Measurements from ENCODE around the gene BAG5.

Gene BAG5

DNA sequence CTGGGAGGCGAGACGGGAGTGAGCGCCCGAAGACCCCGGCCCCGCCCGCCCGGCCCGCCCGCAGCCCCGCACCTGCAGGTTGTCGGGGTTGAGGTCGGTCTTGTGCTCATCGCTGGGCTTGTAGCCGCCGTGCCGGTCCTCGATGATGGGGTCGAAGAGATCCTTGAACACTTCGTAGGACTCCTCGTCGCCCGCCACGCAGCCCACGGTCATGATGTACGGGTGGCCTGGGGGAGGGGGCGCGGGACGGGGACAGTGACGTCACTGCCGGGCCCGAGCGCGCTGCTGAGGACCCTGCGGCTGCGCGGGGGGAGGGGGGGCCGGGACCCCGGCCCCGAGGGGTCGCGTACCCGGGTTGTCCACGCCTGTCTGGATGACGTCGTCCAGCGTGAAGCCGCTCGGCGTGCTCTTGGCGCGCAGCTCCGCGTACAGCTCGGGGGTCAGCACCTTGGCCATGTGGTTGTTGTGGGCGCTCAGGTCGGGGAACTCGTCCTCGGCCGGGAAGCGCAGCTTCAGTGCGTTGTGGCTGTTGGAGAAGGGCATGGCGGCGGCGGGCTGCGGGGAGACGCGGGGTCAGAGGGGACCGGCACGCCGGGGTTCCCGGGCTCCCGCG, 40.4 kb downstream of the BAG5 start:
- Mint-ChIP-seq H3K4me3 (no peak overlapping the region), H3K4me1 (ENCODE audit: low read depth) (peaks cover 11% of the 10 kb centered on the region), H3K36me3 (ENCODE audit: low read depth) (no peaks in the 10 kb centered on the region), H3K9me3 (no peaks in the 10 kb centered on the region), H3K27me3 (ENCODE audit: low read depth) (peaks cover 18% of the 10 kb centered on the region), H3K27ac (no peak overlapping the region)
- no peak for DNase-seq (ENCODE audit: low spot score)

DNA sequence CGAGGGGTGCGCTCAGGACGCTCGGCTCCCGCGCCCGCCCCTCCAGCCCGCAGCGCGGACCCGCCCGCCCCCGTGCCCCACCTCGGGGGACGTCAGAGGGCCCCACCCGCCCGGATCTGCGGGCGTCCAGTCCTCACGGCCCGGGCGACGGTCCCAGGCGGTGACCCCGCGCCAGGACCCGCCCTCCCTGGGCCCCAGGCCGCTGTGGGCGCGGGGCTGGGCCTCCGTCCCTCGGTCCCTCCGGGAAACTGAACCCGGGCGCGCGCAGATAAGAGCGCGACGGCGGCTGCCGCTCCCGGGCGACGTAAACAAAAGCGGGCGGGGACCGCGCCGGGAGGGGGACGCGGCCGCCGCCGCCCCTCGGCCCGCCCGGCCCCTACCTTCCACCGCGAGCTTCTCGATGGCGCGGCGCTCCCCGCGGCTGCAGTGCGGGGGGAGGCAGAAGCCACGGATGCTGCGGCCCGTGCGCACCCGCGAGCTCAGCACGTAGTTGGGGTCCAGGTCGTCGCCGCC, 41.0 kb downstream of the BAG5 start:
- Mint-ChIP-seq H3K4me1 (ENCODE audit: low read depth) (peaks cover 9% of the 10 kb centered on the region), H3K27me3 (ENCODE audit: low read depth) (peaks cover 18% of the 10 kb centered on the region), H3K36me3 (ENCODE audit: low read depth) (no peaks in the 10 kb centered on the region), H3K27ac (no peak overlapping the region), H3K4me3 (no peak overlapping the region), H3K9me3 (no peaks in the 10 kb centered on the region)
- DNase-seq (ENCODE audit: low spot score) = no peak

DNA sequence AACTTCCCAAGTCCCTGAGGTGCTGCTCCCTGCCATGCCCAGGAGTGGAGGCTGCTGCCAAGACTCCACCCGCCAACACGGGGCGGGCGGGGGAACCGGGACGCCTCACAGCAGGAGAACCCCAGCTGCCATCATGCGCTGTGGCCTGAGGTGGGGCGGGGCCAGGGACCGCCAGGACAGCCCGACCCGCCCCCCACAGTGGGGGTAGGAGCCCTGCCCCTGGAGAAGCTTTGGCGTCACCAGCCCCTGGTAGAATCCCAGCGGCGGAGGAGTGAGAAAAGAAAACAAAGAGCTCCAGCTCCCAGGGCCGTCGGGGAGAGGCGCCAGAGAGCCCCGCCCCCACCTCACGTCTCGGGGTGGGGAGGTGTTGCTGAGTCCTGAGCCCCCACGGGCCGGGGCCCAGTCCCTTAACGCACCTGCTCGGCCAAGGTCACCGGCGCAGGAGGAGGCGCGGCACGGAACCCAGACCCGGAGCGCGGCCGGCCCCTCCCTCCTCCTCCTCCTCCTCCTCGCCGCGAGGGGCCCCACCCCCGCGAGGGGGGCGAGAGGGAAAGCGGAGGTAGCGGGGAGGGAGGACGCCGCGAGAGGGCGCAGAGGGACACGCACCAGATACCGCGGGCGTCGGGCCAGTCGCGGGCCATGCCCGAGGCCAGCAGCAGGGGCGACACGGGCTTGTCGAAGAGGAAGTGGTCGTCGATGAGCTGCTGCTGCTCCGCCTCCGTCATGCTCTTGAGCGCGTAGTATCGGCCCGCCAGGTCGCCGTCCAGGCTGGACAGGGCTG, 41.6 kb downstream of the BAG5 start:
- H3K4me1 Mint-ChIP-seq (ENCODE audit: low read depth) = peaks cover 9% of the 10 kb centered on the region
- peaks cover 18% of the 10 kb centered on the region for H3K27me3 Mint-ChIP-seq (ENCODE audit: low read depth)
- DNase-seq (ENCODE audit: low spot score) = peak; percentile 62
- peak overlapping the region; percentile 36 for H3K4me3 Mint-ChIP-seq
- no peaks in the 10 kb centered on the region for H3K9me3 Mint-ChIP-seq
- H3K27ac Mint-ChIP-seq = no peak overlapping the region
- no peaks in the 10 kb centered on the region for H3K36me3 Mint-ChIP-seq (ENCODE audit: low read depth)

DNA sequence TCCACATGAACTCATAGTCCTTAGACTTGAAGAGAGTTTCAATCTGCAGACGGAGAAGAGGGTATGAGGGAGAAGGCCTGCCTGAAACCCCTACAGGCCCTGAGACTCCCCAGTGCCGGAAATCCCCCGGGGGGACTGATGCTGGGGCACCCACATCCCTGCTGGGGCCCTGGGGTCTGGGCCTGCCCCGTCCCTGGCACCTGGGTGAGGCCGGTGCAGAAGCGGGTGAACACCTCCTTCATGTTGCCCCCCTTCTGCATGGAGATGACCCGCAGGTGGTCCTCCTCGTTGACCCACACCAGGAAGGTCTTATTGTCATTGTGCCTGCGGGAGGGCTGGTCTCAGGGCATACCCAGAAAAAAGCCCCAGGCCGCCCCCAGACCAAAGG, 42.2 kb downstream of the BAG5 start:
- H3K27me3 Mint-ChIP-seq (ENCODE audit: low read depth) = peaks cover 18% of the 10 kb centered on the region
- H3K9me3 Mint-ChIP-seq = no peaks in the 10 kb centered on the region
- no peak for DNase-seq (ENCODE audit: low spot score)
- H3K4me1 Mint-ChIP-seq (ENCODE audit: low read depth) = peaks cover 9% of the 10 kb centered on the region
- no peak overlapping the region for H3K4me3 Mint-ChIP-seq
- no peaks in the 10 kb centered on the region for H3K36me3 Mint-ChIP-seq (ENCODE audit: low read depth)
- no peak overlapping the region for H3K27ac Mint-ChIP-seq

DNA sequence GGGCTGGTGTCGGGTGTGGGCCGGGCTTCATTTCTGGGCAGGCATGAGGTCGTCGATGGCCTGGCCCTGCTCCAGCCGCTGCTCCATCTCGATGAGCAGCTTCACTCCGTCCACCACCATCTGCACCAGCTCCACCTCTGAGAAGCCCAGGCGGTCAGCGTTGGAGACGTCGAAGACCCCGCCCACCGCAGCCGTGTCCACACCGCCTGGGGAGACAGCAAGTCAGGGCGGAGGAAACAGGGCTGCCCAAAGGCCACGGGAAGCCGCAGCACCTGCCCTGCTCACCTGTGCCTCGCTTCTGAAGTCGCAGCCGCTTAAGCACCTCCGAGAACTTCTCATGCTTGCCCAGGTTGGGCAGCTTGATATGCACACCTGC, 42.6 kb downstream of the BAG5 start:
- Mint-ChIP-seq H3K9me3 (no peaks in the 10 kb centered on the region), H3K27me3 (ENCODE audit: low read depth) (peaks cover 18% of the 10 kb centered on the region), H3K4me1 (ENCODE audit: low read depth) (peaks cover 9% of the 10 kb centered on the region), H3K4me3 (no peak overlapping the region), H3K36me3 (ENCODE audit: low read depth) (no peaks in the 10 kb centered on the region), H3K27ac (no peak overlapping the region)
- no peak for DNase-seq (ENCODE audit: low spot score)

DNA sequence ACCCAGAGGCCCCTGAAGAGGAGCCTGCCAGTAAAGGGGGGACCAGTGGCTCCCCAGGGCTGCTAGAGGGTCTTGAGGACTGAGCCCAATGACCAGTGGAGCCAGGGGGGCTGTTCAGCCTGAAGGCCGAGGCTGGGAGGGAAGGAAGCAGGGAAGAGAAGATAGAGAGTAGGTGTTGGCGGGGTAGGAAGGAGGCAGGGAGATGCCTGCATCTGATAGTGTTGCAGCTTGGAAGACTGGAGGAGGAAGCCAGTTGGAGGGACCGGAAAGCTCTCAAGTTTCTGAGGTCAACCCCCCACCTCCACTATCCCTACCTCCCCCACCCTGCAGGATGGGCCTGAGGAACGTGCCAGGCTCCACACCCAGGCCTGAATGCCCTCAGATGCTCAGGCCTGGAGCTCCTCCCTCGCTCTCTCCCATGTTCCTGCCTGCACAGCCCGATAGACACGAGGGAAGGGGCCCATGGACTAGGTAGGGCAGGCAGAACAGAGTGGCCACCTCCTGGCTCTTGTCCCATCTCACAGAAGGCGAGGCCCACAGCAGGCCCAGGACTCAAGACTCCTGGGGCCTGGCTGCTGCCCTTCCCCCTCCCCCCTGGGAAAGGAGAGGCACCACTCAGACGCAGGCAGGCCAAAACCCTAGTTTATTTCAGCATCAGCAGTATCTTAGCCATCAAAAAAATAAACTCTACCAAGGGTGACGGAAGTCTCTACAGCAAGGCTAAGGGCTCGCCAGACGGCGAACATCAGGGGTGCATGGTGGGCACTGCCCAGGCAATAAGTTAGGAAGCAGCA, 43.2 kb downstream of the BAG5 start:
- no peak overlapping the region for H3K27ac Mint-ChIP-seq
- no peak for DNase-seq (ENCODE audit: low spot score)
- peaks cover 9% of the 10 kb centered on the region for H3K4me1 Mint-ChIP-seq (ENCODE audit: low read depth)
- peaks cover 13% of the 10 kb centered on the region for H3K27me3 Mint-ChIP-seq (ENCODE audit: low read depth)
- H3K36me3 Mint-ChIP-seq (ENCODE audit: low read depth) = no peaks in the 10 kb centered on the region
- H3K4me3 Mint-ChIP-seq = peak overlapping the region; percentile 45
- H3K9me3 Mint-ChIP-seq = no peaks in the 10 kb centered on the region

DNA sequence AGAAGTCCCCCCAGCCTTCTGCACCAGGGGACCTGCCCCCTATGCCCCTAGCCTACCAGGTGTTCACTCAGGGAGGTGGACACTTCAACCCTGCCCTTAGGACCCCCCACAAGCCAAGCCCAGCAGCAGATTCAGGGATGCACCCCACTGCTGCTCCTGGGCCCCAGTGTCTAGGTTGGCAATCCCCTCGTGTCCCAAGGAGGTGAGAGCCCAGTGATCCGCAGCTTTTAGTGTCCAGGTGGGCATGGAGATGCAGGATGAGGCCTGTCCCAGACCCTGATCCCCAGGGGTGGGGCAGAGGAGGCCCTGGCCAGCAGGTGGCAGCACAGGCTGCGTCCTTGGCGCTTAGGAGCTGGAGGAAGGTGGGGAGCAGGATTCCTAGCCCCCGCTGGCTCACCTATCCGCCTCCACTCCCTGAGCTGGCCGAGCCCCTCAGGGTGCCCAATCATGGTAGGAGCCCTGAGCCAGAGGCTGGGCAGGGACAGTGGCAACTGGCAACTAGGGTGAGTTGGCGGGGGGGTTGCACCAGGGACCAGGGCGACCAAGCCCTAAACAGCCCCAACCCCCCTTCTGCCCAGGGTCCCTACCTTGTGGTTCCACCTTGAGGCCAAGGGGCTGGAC, 43.9 kb downstream of the BAG5 start:
- Mint-ChIP-seq H3K4me1 (ENCODE audit: low read depth) (peaks cover 9% of the 10 kb centered on the region), H3K27ac (no peak overlapping the region), H3K4me3 (no peak overlapping the region), H3K27me3 (ENCODE audit: low read depth) (peaks cover 6% of the 10 kb centered on the region), H3K9me3 (no peaks in the 10 kb centered on the region), H3K36me3 (ENCODE audit: low read depth) (no peaks in the 10 kb centered on the region)
- DNase-seq (ENCODE audit: low spot score) = no peak

DNA sequence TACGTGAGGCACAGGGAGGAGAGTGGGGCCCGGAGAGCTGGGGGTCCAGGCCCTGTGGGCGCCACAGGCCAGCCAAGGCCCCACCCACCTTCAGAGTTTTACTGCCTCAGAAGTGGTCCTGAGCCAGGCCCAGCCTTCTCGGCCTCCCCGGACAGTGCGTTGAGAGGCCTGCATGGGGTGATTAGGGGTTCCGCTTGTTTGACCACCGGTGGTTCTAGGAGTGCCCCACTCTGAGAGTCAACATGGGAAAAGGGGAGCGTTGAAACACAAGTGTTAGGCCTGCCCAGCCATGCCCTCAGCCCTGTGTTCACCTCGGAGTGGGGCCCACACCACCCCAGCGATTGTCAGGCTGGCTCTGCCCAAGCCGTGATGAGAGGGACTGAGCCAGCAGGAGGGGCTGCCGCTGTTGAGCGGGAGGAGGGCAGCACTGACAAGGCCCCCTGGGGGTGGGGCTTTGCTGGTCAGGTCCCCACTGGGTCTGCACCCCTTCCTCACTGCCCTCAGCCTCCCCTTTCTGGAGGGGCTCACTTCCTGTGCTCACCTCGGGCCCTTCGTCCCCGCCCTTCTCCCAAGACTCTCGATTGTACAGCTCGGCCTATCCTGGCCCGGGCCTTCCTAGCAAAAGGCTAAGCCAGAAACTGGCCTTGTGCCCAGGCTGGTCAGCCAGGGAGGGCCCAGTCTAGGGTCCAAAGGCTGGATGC, 44.6 kb downstream of the BAG5 start:
- H3K4me3 Mint-ChIP-seq = no peak overlapping the region
- H3K27ac Mint-ChIP-seq = no peak overlapping the region
- peaks cover 9% of the 10 kb centered on the region for H3K4me1 Mint-ChIP-seq (ENCODE audit: low read depth)
- H3K9me3 Mint-ChIP-seq = no peaks in the 10 kb centered on the region
- peaks cover 2% of the 10 kb centered on the region for H3K27me3 Mint-ChIP-seq (ENCODE audit: low read depth)
- DNase-seq (ENCODE audit: low spot score) = no peak
- no peaks in the 10 kb centered on the region for H3K36me3 Mint-ChIP-seq (ENCODE audit: low read depth)

DNA sequence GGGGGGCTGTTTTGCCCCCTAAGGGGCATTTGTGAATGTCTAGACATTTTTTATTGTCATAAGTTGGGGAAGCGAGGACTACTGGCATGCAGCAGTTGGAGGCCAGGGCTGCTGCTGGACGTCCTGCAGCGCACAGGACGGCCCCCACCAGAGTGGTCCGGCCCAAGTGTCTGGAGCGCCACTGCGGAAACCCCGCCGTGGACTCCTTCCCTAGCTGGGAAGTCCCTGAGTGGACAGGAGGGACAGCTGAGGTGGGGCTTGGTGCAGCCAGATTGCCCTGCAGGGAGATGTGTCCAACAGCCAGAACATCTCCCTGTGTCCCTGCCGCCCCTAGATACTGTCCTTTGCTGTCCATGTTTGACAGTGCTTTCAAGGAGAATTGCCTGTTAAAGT, 45.3 kb downstream of the BAG5 start:
- H3K4me1 Mint-ChIP-seq (ENCODE audit: low read depth) = peaks cover 9% of the 10 kb centered on the region
- H3K27me3 Mint-ChIP-seq (ENCODE audit: low read depth) = peaks cover 2% of the 10 kb centered on the region
- H3K4me3 Mint-ChIP-seq = no peak overlapping the region

DNA sequence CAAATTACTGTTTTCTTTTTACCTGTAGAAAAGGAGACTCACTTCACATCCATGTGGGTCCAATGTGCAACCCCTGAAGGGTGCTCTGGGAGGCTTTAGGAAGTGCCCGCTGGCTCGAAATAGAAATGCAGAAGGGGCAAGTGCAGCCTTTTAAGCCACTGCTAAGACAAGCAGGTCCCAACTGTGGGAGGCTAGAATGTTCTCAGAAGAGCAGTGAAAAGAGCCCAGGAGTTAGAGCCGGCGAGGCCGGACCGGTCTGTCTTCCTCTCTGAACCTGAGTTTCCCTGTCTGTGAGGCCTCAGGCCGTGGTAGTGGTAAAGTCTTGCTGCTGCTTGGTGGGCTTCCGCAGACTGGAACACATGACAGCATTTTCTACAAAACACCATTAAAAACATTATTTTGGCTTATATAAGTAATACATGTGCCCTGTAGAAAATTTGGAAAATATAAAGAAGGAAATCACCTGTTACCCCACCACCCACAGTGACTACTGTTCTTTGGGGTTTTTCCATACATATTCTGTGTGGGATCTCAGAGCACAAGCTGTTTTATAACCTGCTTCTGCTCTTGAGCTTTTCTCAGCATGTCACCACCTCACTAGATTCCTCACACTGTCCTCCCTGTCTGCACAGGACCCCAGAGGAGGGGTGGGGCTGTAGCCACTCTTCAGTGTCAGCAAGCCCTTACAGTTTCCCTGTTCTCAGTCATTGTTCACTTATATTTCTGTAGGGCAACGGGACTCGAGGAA, 45.9 kb downstream of the BAG5 start:
- Mint-ChIP-seq H3K4me3 (no peak overlapping the region), H3K27ac (no peak overlapping the region), H3K36me3 (ENCODE audit: low read depth) (peaks cover 3% of the 10 kb centered on the region), H3K9me3 (no peaks in the 10 kb centered on the region), H3K4me1 (ENCODE audit: low read depth) (peaks cover 9% of the 10 kb centered on the region), H3K27me3 (ENCODE audit: low read depth) (peaks cover 2% of the 10 kb centered on the region)
- DNase-seq (ENCODE audit: low spot score) = no peak

More for the DNA sequence above, 45.3 kb downstream of the BAG5 start:
- peaks cover 3% of the 10 kb centered on the region for H3K36me3 Mint-ChIP-seq (ENCODE audit: low read depth)
- no peak overlapping the region for H3K27ac Mint-ChIP-seq
- H3K9me3 Mint-ChIP-seq = no peaks in the 10 kb centered on the region
- no peak for DNase-seq (ENCODE audit: low spot score)

DNA sequence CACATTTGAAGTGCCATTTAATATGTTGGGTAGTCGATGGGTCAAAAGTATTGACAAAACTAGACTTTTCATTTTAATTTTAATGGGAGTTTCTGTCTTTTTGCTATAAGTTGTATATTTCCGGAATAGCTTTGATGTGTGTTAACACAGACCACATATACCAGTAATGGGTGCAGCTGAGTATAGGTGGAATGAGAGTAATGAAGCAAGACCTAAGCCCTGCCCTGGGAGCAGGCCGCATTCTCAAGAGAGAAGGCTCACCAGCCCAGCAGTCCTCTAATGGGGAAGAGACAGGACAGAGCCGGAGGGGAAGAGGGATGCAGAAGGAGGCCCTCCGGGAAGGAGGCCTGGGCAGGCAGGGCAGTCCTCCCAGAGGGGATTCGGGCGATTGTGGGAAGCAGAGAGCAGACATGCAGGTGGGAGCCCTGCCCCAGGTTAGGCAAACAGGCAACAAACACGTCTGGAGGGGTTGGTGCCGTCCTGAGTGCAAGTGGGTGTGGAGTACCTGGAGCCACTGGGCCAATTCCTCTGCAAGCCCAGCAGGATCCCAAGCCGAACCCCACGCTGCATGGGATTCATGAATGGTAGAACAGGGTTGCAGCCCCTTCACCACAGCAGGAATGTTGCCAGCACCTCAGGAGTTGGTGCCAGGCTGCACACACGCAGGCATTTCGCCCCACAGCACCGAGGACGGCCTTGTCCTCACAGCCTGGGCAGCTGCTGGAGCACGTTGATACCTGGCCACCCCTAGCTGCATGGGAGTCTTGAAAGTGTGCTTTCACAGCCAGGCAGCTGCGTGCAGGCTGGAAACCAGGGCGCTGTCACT, 47.6 kb downstream of the BAG5 start:
- H3K36me3 Mint-ChIP-seq (ENCODE audit: low read depth) = peaks cover 3% of the 10 kb centered on the region
- H3K27me3 Mint-ChIP-seq (ENCODE audit: low read depth) = no peaks in the 10 kb centered on the region
- no peaks in the 10 kb centered on the region for H3K9me3 Mint-ChIP-seq
- no peak overlapping the region for H3K4me3 Mint-ChIP-seq
- peaks cover 9% of the 10 kb centered on the region for H3K4me1 Mint-ChIP-seq (ENCODE audit: low read depth)
- no peak overlapping the region for H3K27ac Mint-ChIP-seq
- DNase-seq (ENCODE audit: low spot score) = no peak
